NB4 (cell line): ENCODE measurements around the gene AGAP1.

ENCODE experiments used
- MYC ChIP-seq: IDR thresholded peaks from 2 replicates; pipeline ENCODE4 v1.6.1; 2011; ENCODE audit warnings: low read depth, low read length
- POLR2A ChIP-seq: IDR thresholded peaks from 2 replicates; pipeline ENCODE4 v1.6.1; 2011; ENCODE audit warnings: mild to moderate bottlenecking; ENCODE audit not compliant: insufficient read length; ENCODE audit errors: extremely low read depth
- TF ChIP-seq, protein P1 (sequence below): IDR thresholded peaks from one replicate; pipeline ENCODE4 v1.5.1; 2012; ENCODE audit warnings: low read depth, low read length
- TF ChIP-seq, protein P2 (sequence below): IDR thresholded peaks from 2 replicates; pipeline ENCODE4 v1.6.1; 2011; ENCODE audit warnings: low read depth, low read length

GRCh38 chr2:235502336-235502735 lies 8.5 kb downstream of the AGAP1 start:
- TF ChIP-seq, protein P1, sequence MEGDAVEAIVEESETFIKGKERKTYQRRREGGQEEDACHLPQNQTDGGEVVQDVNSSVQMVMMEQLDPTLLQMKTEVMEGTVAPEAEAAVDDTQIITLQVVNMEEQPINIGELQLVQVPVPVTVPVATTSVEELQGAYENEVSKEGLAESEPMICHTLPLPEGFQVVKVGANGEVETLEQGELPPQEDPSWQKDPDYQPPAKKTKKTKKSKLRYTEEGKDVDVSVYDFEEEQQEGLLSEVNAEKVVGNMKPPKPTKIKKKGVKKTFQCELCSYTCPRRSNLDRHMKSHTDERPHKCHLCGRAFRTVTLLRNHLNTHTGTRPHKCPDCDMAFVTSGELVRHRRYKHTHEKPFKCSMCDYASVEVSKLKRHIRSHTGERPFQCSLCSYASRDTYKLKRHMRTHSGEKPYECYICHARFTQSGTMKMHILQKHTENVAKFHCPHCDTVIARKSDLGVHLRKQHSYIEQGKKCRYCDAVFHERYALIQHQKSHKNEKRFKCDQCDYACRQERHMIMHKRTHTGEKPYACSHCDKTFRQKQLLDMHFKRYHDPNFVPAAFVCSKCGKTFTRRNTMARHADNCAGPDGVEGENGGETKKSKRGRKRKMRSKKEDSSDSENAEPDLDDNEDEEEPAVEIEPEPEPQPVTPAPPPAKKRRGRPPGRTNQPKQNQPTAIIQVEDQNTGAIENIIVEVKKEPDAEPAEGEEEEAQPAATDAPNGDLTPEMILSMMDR, result no peak
- TF ChIP-seq POLR2A, result no peak
- TF ChIP-seq, protein P2, sequence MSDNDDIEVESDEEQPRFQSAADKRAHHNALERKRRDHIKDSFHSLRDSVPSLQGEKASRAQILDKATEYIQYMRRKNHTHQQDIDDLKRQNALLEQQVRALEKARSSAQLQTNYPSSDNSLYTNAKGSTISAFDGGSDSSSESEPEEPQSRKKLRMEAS, result no peak
- TF ChIP-seq MYC, result no peak
